ENCODE results near the gene UBE2F. TPM values are rescaled to one million over a fixed set of nuclear protein-coding genes. Genes with fewer than 3 reads are reported as not detected.

UBE2F gene
- total and polyA plus RNA-seq, 2 of the 13 experiments (the other 11 are each of a cell fraction or from before 2014, with no cell fraction given), result 35.4 to 73.1 TPM

DNA sequence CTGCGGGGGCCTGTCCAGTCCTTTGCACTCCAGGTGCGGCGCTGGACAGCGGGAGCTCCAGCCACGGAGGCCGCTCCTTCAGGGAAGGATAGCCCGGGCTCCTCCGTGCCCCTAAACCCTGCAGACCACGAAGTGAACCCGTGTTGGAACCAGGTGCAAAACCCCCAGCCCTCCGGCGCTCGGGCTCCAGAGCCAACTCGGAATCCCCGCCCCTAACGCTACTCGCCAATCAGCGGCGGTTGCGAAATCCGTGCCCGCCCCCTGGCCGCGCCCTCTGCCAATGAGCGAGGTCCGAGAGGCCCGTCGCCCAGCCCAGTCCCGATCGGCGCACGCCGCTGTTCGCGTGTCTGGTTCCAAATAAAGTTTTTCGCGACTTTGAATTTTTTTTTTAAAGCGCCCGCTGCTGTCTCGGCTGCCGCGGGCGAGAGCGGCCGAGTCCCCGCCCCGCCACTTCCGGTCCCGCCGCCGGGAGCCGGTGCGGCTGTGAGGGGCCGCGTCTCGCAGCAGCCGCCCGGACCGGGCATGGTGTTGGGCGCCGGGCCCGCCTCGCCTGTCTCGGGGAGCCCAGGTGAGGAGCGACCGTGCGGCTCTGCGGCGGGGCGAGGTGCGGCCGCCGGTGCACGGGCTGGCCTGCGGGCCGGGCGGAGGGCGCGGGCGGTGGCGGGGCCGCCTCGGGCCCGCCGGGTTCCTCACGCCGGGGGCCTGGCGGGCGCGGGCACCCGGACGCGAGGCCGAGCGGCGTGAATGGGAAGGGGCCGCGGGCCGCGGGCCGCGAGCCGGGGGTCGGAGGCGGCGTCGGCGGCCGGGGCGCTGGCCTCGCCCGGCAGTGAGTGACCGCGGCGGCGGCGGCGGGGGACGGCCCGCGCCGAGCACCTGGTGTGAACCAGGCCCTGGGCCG is at the start of gene UBE2F (continued):
- peak; percentile 61; the same call in 1 of the 2 replicates for TF ChIP-seq ZBTB38 (CRISPR knock-in tag; IDR thresholded peaks at IDR 0.05)
- TF ChIP-seq IRF2 (CRISPR knock-in tag; IDR thresholded peaks at IDR 0.05), result peak; percentile 89
- TF ChIP-seq, protein P1, sequence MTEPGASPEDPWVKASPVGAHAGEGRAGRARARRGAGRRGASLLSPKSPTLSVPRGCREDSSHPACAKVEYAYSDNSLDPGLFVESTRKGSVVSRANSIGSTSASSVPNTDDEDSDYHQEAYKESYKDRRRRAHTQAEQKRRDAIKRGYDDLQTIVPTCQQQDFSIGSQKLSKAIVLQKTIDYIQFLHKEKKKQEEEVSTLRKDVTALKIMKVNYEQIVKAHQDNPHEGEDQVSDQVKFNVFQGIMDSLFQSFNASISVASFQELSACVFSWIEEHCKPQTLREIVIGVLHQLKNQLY (CRISPR knock-in tag; IDR thresholded peaks at IDR 0.05), result peak; percentile 37; the same call in 1 of the 2 replicates
- 0 out of 2 replicates have a peak, but pooled peaks have one; percentile 11 for TF ChIP-seq ZNF776 (CRISPR knock-in tag; IDR thresholded peaks at IDR 0.05)
- TF ChIP-seq THAP11 (CRISPR knock-in tag; IDR thresholded peaks at IDR 0.05), result peak; percentile 91
- TF ChIP-seq KDM5B (CRISPR knock-in tag; IDR thresholded peaks at IDR 0.05; ENCODE audit: borderline replicate concordance), result peak; percentile 91
- no peak for TF ChIP-seq ZNF34 (CRISPR knock-in tag; IDR thresholded peaks at IDR 0.05; ENCODE audit: borderline replicate concordance)
- TF ChIP-seq ZNF235 (CRISPR knock-in tag; IDR thresholded peaks at IDR 0.05; ENCODE audit: borderline replicate concordance), result no peak
- TF ChIP-seq, protein P2, sequence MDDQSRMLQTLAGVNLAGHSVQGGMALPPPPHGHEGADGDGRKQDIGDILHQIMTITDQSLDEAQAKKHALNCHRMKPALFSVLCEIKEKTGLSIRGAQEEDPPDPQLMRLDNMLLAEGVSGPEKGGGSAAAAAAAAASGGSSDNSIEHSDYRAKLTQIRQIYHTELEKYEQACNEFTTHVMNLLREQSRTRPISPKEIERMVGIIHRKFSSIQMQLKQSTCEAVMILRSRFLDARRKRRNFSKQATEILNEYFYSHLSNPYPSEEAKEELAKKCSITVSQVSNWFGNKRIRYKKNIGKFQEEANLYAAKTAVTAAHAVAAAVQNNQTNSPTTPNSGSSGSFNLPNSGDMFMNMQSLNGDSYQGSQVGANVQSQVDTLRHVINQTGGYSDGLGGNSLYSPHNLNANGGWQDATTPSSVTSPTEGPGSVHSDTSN (CRISPR knock-in tag; IDR thresholded peaks at IDR 0.05; ENCODE audit: borderline replicate concordance), result no peak
- TF ChIP-seq ZNF367 (CRISPR knock-in tag; IDR thresholded peaks at IDR 0.05; ENCODE audit: borderline replicate concordance), result peak; percentile 100
- TF ChIP-seq SNRNP70 (IDR thresholded peaks at IDR 0.05; ENCODE audit: low read depth, low read length), result no peak
- TF ChIP-seq ZNF879 (CRISPR knock-in tag; IDR thresholded peaks at IDR 0.05), result no peak
- TF ChIP-seq BORCS8-MEF2B (CRISPR knock-in tag; IDR thresholded peaks at IDR 0.05), result no peak; the same call in 1 of the 2 replicates
- no peak for TF ChIP-seq TP53 (CRISPR knock-in tag; conservative IDR thresholded peaks at IDR 0.05)
- no peak for TF ChIP-seq ZNF75D (CRISPR knock-in tag; IDR thresholded peaks at IDR 0.05; ENCODE audit: borderline replicate concordance)
- no peak for TF ChIP-seq ZBTB1 (CRISPR knock-in tag; IDR thresholded peaks at IDR 0.05; ENCODE audit: borderline replicate concordance)
- TF ChIP-seq, protein P3, sequence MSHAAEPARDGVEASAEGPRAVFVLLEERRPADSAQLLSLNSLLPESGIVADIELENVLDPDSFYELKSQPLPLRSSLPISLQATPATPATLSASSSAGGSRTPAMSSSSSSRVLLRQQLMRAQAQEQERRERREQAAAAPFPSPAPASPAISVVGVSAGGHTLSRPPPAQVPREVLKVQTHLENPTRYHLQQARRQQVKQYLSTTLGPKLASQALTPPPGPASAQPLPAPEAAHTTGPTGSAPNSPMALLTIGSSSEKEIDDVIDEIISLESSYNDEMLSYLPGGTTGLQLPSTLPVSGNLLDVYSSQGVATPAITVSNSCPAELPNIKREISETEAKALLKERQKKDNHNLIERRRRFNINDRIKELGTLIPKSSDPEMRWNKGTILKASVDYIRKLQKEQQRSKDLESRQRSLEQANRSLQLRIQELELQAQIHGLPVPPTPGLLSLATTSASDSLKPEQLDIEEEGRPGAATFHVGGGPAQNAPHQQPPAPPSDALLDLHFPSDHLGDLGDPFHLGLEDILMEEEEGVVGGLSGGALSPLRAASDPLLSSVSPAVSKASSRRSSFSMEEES (CRISPR knock-in tag; IDR thresholded peaks at IDR 0.05), result peak; percentile 62
- TF ChIP-seq RFXAP (CRISPR knock-in tag; IDR thresholded peaks at IDR 0.05; ENCODE audit: borderline replicate concordance), result peak; percentile 96
- no peak for TF ChIP-seq ZNF3 (CRISPR knock-in tag; IDR thresholded peaks at IDR 0.05)
- TF ChIP-seq, protein P4, sequence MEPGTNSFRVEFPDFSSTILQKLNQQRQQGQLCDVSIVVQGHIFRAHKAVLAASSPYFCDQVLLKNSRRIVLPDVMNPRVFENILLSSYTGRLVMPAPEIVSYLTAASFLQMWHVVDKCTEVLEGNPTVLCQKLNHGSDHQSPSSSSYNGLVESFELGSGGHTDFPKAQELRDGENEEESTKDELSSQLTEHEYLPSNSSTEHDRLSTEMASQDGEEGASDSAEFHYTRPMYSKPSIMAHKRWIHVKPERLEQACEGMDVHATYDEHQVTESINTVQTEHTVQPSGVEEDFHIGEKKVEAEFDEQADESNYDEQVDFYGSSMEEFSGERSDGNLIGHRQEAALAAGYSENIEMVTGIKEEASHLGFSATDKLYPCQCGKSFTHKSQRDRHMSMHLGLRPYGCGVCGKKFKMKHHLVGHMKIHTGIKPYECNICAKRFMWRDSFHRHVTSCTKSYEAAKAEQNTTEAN (CRISPR knock-in tag; conservative IDR thresholded peaks at IDR 0.05), result no peak
- TF ChIP-seq SOX13 (IDR thresholded peaks at IDR 0.05), result no peak
- peak in 1 of 2 experiments; percentile 64; a peak in 1 of 4 replicates for TF ChIP-seq SOX13 (CRISPR knock-in tag; conservative IDR thresholded peaks at IDR 0.05 in 1 of 2, IDR thresholded peaks at IDR 0.05 in 1 of 2)
- TF ChIP-seq NR2F1 (CRISPR knock-in tag; IDR thresholded peaks at IDR 0.05), result peak in 1 of 2 experiments; percentile 31; a peak in 1 of 4 replicates
